ENCODE results near the gene TCIRG1.

Gene TCIRG1

GRCh38 chr11:68002938-68003845, 35.6 kb upstream of the TCIRG1 start:
- TF ChIP-seq ESRRG (CRISPR knock-in tag; IDR thresholded peaks at IDR 0.05) (no peak), BACH2 (CRISPR knock-in tag; IDR thresholded peaks at IDR 0.05; ENCODE audit: borderline replicate concordance) (no peak), PPARA (CRISPR knock-in tag; IDR thresholded peaks at IDR 0.05; ENCODE audit: borderline replicate concordance) (no peak), GLIS3 (CRISPR knock-in tag; IDR thresholded peaks at IDR 0.05) (no peak), CSDC2 (CRISPR knock-in tag; IDR thresholded peaks at IDR 0.05) (no peak), ISL1 (CRISPR knock-in tag; IDR thresholded peaks at IDR 0.05) (no peak), ZNF8 (CRISPR knock-in tag; IDR thresholded peaks at IDR 0.05) (no peak), ZNF70 (CRISPR knock-in tag; IDR thresholded peaks at IDR 0.05) (no peak), TCF4 (CRISPR knock-in tag; IDR thresholded peaks at IDR 0.05; ENCODE audit: borderline replicate concordance) (no peak), SNAI2 (CRISPR knock-in tag; IDR thresholded peaks at IDR 0.05) (no peak), OSR1 (CRISPR knock-in tag; IDR thresholded peaks at IDR 0.05) (no peak), ZFP30 (CRISPR knock-in tag; IDR thresholded peaks at IDR 0.05) (no peak), ARNTL (CRISPR knock-in tag; IDR thresholded peaks at IDR 0.05; ENCODE audit: borderline replicate concordance, low read depth) (no peak), CREB5 (CRISPR knock-in tag; IDR thresholded peaks at IDR 0.05; ENCODE audit: low read depth) (no peak), ZNF565 (CRISPR knock-in tag; conservative IDR thresholded peaks at IDR 0.05; ENCODE audit: low read depth) (no peak), TOX (CRISPR knock-in tag; IDR thresholded peaks at IDR 0.05; ENCODE audit: borderline replicate concordance) (no peak)
- TF ChIP-seq, protein P1, sequence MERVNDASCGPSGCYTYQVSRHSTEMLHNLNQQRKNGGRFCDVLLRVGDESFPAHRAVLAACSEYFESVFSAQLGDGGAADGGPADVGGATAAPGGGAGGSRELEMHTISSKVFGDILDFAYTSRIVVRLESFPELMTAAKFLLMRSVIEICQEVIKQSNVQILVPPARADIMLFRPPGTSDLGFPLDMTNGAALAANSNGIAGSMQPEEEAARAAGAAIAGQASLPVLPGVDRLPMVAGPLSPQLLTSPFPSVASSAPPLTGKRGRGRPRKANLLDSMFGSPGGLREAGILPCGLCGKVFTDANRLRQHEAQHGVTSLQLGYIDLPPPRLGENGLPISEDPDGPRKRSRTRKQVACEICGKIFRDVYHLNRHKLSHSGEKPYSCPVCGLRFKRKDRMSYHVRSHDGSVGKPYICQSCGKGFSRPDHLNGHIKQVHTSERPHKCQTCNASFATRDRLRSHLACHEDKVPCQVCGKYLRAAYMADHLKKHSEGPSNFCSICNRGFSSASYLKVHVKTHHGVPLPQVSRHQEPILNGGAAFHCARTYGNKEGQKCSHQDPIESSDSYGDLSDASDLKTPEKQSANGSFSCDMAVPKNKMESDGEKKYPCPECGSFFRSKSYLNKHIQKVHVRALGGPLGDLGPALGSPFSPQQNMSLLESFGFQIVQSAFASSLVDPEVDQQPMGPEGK (CRISPR knock-in tag; IDR thresholded peaks at IDR 0.05; ENCODE audit: borderline replicate concordance), result no peak
- TF ChIP-seq, protein P2, sequence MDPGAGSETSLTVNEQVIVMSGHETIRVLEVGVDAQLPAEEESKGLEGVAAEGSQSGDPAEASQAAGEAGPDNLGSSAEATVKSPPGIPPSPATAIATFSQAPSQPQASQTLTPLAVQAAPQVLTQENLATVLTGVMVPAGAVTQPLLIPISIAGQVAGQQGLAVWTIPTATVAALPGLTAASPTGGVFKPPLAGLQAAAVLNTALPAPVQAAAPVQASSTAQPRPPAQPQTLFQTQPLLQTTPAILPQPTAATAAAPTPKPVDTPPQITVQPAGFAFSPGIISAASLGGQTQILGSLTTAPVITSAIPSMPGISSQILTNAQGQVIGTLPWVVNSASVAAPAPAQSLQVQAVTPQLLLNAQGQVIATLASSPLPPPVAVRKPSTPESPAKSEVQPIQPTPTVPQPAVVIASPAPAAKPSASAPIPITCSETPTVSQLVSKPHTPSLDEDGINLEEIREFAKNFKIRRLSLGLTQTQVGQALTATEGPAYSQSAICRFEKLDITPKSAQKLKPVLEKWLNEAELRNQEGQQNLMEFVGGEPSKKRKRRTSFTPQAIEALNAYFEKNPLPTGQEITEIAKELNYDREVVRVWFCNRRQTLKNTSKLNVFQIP (CRISPR knock-in tag; IDR thresholded peaks at IDR 0.05; ENCODE audit: borderline replicate concordance, low read depth), result no peak
- TF ChIP-seq, protein P3, sequence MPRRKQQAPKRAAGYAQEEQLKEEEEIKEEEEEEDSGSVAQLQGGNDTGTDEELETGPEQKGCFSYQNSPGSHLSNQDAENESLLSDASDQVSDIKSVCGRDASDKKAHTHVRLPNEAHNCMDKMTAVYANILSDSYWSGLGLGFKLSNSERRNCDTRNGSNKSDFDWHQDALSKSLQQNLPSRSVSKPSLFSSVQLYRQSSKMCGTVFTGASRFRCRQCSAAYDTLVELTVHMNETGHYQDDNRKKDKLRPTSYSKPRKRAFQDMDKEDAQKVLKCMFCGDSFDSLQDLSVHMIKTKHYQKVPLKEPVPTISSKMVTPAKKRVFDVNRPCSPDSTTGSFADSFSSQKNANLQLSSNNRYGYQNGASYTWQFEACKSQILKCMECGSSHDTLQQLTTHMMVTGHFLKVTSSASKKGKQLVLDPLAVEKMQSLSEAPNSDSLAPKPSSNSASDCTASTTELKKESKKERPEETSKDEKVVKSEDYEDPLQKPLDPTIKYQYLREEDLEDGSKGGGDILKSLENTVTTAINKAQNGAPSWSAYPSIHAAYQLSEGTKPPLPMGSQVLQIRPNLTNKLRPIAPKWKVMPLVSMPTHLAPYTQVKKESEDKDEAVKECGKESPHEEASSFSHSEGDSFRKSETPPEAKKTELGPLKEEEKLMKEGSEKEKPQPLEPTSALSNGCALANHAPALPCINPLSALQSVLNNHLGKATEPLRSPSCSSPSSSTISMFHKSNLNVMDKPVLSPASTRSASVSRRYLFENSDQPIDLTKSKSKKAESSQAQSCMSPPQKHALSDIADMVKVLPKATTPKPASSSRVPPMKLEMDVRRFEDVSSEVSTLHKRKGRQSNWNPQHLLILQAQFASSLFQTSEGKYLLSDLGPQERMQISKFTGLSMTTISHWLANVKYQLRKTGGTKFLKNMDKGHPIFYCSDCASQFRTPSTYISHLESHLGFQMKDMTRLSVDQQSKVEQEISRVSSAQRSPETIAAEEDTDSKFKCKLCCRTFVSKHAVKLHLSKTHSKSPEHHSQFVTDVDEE (CRISPR knock-in tag; IDR thresholded peaks at IDR 0.05), result no peak
- peak; percentile 15 for ATAC-seq

GRCh38 chr11:68003846-68004550, 34.8 kb upstream of the TCIRG1 start, which contains the start of gene UNC93B1:
Gene UNC93B1, minus strand, starts transcription at chr11:68004097. Its CDS starts 54 bp downstream, at chr11:68004043.
- ATAC-seq, result peak; percentile 94
- TF ChIP-seq, protein P1 (CRISPR knock-in tag; IDR thresholded peaks at IDR 0.05; ENCODE audit: borderline replicate concordance), result no peak
- TF ChIP-seq ZFP3 (CRISPR knock-in tag; IDR thresholded peaks at IDR 0.05) (no peak), GLIS3 (CRISPR knock-in tag; IDR thresholded peaks at IDR 0.05) (no peak), ARNTL (CRISPR knock-in tag; IDR thresholded peaks at IDR 0.05; ENCODE audit: borderline replicate concordance, low read depth) (no peak), ZC3H10 (CRISPR knock-in tag; IDR thresholded peaks at IDR 0.05) (no peak), ZFP30 (CRISPR knock-in tag; IDR thresholded peaks at IDR 0.05) (no peak), ESRRG (CRISPR knock-in tag; IDR thresholded peaks at IDR 0.05) (no peak), CSDC2 (CRISPR knock-in tag; IDR thresholded peaks at IDR 0.05) (no peak), ZNF565 (CRISPR knock-in tag; conservative IDR thresholded peaks at IDR 0.05; ENCODE audit: low read depth) (no peak), BACH2 (CRISPR knock-in tag; IDR thresholded peaks at IDR 0.05; ENCODE audit: borderline replicate concordance) (no peak), ZNF8 (CRISPR knock-in tag; IDR thresholded peaks at IDR 0.05) (no peak)
- TF ChIP-seq, protein P3 (CRISPR knock-in tag; IDR thresholded peaks at IDR 0.05), result no peak

All from SK-N-SH treated with all-trans-retinoic acid at 6 μM for 48 hours (cell line).